SJSA1 (cell line): ENCODE data around the gene SP140L. TPM values are rescaled to one million over a fixed set of nuclear protein-coding genes. Genes with fewer than 3 reads are reported as not detected.
"Not testable (repeated sequence)": the region's sequence is repeated elsewhere in the genome, so short reads cannot be mapped to it uniquely, and the experiment has no call there.

ENCODE experiments used
- DNase-seq, 2 experiments: peaks; one replicate each; pipeline ENCODE4 v3.0.0-alpha.2; 2015 to 2020; ENCODE audit warnings: low spot score in 2 of 2, low read depth in 1 of 2
- H3K27ac ChIP-seq: fragments of 250-450 bp; sonication (Bioruptor Pico); 2 replicates; pipeline ENCODE4 v1.5.1; 2020; ENCODE audit warnings: mild to moderate bottlenecking, moderate library complexity
- H3K27me3 ChIP-seq: fragments of 250-450 bp; sonication (Bioruptor Pico); replicated peaks from 2 replicates; pipeline ENCODE4 v1.5.1; 2020; ENCODE audit warnings: mild to moderate bottlenecking, moderate library complexity
- H3K36me3 ChIP-seq: fragments of 250-450 bp; sonication (Bioruptor Pico); 2 replicates; pipeline ENCODE4 v1.5.1; 2020; ENCODE audit warnings: mild to moderate bottlenecking
- H3K4me1 ChIP-seq: fragments of 250-450 bp; sonication (Bioruptor Pico); replicated peaks from 2 replicates; pipeline ENCODE4 v1.6.1; 2021; ENCODE audit warnings: mild to moderate bottlenecking
- H3K4me3 ChIP-seq: fragments of 250-450 bp; sonication (Bioruptor Pico); 2 replicates; pipeline ENCODE4 v1.5.1; 2020; ENCODE audit warnings: mild to moderate bottlenecking
- H3K9me3 ChIP-seq: fragments of 250-450 bp; sonication (Bioruptor Pico); replicated peaks from 2 replicates; pipeline ENCODE4 v1.5.1; 2020; ENCODE audit warnings: mild to moderate bottlenecking
- total RNA-seq: library from RNA; depleted of rRNA; stranded (reverse); fragments of >200 nt; shearing (Covaris generic); gene quantifications from 2 replicates; pipeline ENCODE4 v1.2.3, GENCODE V29; 2014

The SP140L gene
- total RNA-seq, 1 experiment from 2014 or later, result 14.3 TPM

DNA sequence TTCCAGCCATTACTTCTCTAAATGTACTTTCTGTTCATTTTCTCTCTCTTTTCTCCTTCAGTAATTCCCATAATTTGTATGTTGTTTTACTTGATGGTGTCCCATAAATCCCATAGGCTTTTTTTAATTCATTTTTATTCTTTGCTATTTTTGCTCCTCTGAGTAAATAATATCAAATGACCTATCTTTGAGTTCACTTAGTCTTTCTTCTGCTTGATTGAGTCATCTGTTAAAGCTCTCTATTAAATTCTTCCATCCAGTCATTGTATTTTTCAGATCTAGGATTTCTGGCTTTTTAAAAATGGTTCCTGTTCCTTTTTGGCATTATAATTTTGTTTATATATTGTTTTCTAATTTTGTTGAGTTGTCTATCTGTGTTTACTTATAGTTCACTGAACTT, 102.5 kb downstream of the SP140L start:
- Histone ChIP-seq H3K4me1 (no peaks in the 10 kb centered on the region), H3K36me3 (peaks cover 16% of the 10 kb centered on the region), H3K4me3 (no peak overlapping the region), H3K9me3 (no peaks in the 10 kb centered on the region), H3K27me3 (no peaks in the 10 kb centered on the region), H3K27ac (no peak overlapping the region)
- no peak for DNase-seq

DNA sequence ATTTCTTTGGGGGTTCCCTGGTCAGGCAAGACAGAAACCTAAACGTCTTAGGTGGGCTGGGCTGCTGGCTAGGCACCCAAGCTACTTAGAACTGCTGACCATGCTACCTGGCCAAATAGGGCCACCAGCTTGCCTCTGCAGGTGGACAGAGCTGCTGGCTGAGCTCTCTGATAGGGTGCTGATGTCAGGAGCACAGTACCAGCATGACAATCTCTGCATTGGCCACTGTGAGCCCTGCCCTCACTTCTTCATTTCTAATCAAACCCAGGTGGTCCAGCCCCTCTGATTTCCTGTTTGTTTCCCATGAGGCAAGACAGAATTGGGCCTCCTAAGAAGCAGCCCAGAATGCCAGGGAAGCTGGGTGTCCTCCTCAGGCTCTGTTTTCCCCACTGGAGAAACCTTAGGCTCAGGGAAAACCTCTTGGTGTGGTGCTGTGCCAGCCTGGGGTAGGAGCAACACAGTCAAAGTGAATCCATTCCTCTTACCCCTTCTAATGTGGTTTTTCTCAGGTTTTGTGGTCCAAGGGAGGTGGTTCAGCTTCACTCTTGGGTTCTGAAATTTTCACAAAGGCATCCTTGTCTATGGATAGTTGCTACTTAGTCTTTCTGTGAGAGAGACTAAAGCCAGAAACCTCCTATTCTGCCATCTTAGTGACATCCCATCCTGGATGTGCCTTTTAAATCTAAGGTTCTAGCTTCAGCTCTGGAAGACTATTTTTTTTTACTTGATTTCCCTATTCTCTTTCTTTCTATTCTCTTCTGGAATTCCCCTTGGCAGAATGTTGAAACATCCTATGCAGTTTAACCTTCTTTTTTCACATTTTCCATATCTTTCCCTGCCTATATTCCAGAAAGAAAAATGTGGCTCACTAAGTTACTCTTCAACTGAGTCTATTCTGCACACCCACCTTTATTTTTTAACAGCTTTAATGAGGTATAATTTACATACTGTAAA, 104.2 kb downstream of the SP140L start:
- no peaks in the 10 kb centered on the region for H3K9me3 ChIP-seq
- H3K4me3 ChIP-seq, result no peak overlapping the region
- no peak overlapping the region for H3K27ac ChIP-seq
- peaks cover 17% of the 10 kb centered on the region for H3K36me3 ChIP-seq
- no peaks in the 10 kb centered on the region for H3K4me1 ChIP-seq
- DNase-seq, result no peak
- no peaks in the 10 kb centered on the region for H3K27me3 ChIP-seq

DNA sequence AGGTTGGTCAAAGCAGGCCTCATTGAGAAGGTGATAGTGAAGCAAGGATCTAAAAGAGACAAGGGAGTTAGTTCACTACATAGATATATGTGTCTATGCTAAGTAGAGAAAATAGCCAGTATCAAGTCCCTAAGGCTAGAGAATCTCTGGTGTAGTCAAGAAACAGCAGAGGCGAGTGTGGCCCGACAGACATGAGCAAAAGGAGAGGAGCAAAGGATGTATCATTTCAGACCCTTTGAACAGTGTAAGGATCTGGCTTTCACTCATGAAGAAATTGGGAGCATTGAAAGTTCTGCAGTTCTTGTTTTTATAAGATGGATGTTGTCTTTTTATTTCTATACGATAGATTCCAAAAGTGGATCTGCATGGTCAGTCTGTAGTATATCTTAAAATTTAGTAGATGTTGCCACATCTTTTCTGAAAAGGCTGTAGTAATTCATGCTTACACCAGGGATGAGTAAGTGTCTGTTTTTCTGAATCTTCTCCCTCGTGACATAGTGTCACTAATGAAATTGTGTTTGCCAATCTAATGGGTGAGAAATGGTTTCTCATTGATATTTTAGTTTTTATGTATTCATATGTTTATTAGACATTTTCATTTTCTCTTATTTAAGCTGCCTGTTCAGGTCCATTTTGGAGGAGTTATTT, 107.8 kb downstream of the SP140L start:
- Histone ChIP-seq H3K4me3 (no peak overlapping the region), H3K9me3 (no peaks in the 10 kb centered on the region), H3K36me3 (peaks cover 8% of the 10 kb centered on the region), H3K27ac (no peak overlapping the region), H3K4me1 (peaks cover 6% of the 10 kb centered on the region; the same call in 1 of the 2 replicates), H3K27me3 (no peaks in the 10 kb centered on the region)
- no peak for DNase-seq

DNA sequence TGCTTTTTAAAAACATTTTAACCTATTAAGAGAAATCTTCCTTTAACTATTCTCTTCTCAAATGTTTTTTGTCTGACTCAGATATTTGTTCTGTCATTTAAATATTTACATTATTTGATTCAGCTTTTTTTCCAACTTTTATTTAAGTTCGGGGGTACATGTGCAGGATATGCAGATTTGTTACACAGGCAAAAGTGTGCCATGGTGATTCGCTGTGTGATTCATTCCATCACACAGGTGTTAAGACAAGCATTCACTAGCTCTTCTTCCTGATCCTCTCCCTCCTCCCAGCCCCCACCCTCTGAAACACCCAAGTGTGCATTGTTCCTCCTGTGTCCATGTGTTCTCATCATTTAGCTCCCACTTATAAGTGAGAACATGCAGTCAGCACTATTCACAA, 108.4 kb downstream of the SP140L start:
- H3K36me3 ChIP-seq, result peaks cover 4% of the 10 kb centered on the region; the same call in 1 of the 2 replicates
- H3K27ac ChIP-seq, result no peak overlapping the region
- peaks cover 8% of the 10 kb centered on the region; the same call in 1 of the 2 replicates for H3K4me1 ChIP-seq
- H3K9me3 ChIP-seq, result no peaks in the 10 kb centered on the region
- H3K27me3 ChIP-seq, result no peaks in the 10 kb centered on the region
- DNase-seq, result no peak
- H3K4me3 ChIP-seq, result no peak overlapping the region

DNA sequence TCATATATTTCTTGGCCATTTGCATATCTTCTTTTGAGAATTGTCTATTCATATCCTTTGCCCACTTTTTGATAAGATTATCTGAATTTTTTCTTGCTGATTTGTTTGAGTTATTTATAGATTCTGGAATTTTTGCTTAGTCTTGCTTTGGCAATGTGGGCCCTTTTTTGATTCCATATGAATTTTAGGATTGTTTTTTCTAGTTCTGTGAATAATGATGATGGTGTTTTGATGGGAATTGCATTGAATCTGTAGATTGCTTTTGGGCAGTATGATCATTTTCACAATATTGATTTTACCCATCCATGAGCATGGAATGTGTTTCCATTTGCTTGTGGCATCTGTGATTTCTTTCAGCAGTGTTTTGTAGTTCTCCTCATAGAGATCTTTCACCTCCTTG, 112.1 kb downstream of the SP140L start:
- H3K27me3 ChIP-seq, result not testable (repeated sequence)
- peaks cover 21% of the 10 kb centered on the region; the same call in 1 of the 2 replicates for H3K4me1 ChIP-seq

DNA sequence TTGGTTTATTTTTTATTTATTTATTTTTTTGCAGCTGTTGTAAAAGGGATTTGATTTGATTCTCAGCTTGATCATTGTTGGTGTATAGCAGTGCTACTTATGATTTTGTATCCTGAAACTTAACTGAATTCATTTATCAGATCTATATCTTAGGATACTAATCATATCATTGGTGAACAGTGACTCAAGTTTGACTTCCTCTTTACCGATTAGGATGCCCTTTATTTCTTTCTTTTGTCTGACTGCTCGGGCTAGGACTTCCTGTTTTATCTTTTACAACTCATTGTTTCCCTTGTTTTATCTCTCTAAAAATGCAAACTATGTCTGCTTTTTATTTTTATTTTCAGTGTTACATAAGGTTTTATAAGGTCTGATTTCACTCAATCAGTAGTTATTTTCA, 112.6 kb downstream of the SP140L start:
- no peaks in the 10 kb centered on the region for H3K27me3 ChIP-seq
- H3K9me3 ChIP-seq, result no peaks in the 10 kb centered on the region
- no peak overlapping the region for H3K27ac ChIP-seq
- peaks cover 21% of the 10 kb centered on the region; the same call in 1 of the 2 replicates for H3K4me1 ChIP-seq
- no peak overlapping the region for H3K4me3 ChIP-seq
- no peak for DNase-seq
- H3K36me3 ChIP-seq, result peaks cover 17% of the 10 kb centered on the region

More for the DNA sequence above, 112.1 kb downstream of the SP140L start:
- not testable (repeated sequence) for H3K4me3 ChIP-seq, DNase-seq, H3K27ac ChIP-seq, H3K9me3 ChIP-seq
- peaks cover 12% of the 10 kb centered on the region for H3K36me3 ChIP-seq

DNA sequence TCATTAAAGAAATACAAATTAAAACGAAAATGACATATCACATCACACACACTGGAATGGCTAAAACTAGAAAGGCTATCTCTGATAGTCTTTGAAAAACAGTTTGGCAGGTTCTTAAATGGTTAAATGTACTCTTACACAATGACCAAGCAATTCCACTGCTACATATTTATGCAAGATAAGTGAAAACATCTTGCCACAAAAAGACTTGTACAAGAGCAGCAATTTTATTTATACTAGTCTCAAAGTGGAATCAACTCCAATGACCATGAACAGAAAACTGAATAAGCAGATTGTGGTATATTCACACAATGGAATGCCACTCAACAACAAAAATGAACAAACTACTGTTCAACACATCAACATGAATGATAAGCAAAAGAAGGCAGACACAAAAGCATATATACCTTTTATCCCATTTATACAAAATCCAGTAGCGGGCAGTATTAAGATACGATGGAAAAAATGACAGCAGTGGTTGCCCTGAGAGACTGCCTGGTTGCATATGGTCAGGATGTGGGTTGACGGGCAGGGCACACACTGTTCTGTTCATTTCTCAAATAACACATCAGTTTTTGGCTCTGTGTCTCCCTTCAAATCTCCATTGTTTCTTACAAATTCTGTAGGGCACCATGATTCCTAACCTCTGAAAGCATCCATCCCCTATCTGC, 114.4 kb downstream of the SP140L start:
- Histone ChIP-seq H3K27me3 (no peaks in the 10 kb centered on the region), H3K36me3 (peaks cover 25% of the 10 kb centered on the region), H3K9me3 (no peaks in the 10 kb centered on the region), H3K4me3 (no peak overlapping the region), H3K4me1 (peaks cover 21% of the 10 kb centered on the region; the same call in 1 of the 2 replicates), H3K27ac (peak overlapping the region; percentile 36; the same call in 1 of the 2 replicates)
- DNase-seq, result peak in 1 of 2 experiments; percentile 35

DNA sequence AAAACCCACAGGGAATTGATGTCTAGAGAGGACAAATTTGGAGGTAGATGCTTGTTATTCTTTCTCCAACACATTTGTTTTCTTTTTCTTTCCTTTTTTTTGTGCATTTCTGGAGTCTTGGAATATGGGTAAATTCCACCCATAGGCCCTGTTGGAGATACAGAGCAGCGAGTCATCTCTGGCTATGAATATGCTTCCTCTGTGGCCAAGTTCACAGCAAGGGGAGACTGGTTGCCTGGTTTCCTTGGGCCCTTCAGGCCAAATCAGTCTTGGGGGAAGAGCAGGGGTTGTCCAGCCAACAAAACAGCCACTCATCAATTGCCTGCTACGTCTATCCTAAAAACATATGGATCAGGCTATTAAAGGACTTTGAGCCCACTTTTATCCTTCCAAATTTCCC, 116.5 kb downstream of the SP140L start:
- H3K4me3 ChIP-seq, result no peak overlapping the region

DNA sequence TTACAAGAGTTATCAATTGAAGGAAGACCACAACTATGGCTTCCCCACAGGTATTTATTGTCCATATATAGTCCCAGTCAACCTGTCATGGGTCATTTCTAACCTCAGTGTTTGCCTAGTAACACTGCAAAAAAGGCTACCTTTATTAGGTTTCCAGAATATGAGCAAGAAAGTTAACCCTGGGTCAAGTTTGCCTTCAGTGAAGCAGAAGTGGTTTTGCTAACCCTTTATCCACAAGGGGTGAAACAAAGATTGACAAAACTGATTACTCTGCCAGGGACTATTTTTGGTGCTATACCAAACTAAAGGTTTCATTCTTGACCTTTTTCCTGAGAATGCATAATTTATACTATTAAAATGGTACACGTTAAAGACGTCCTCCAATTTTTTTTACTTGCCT, 117.8 kb downstream of the SP140L start:
- DNase-seq, result no peak
- no peaks in the 10 kb centered on the region for H3K27me3 ChIP-seq
- H3K4me3 ChIP-seq, result no peak overlapping the region
- H3K27ac ChIP-seq, result no peak overlapping the region
- no peaks in the 10 kb centered on the region for H3K9me3 ChIP-seq
- peaks cover 58% of the 10 kb centered on the region for H3K36me3 ChIP-seq
- peaks cover 15% of the 10 kb centered on the region; the same call in 1 of the 2 replicates for H3K4me1 ChIP-seq

More for the DNA sequence above, 116.5 kb downstream of the SP140L start:
- H3K4me1 ChIP-seq, result peaks cover 21% of the 10 kb centered on the region; the same call in 1 of the 2 replicates
- H3K27me3 ChIP-seq, result no peaks in the 10 kb centered on the region
- no peaks in the 10 kb centered on the region for H3K9me3 ChIP-seq
- peak in 1 of 2 experiments; percentile 36 for DNase-seq
- no peak overlapping the region for H3K27ac ChIP-seq
- peaks cover 45% of the 10 kb centered on the region for H3K36me3 ChIP-seq

DNA sequence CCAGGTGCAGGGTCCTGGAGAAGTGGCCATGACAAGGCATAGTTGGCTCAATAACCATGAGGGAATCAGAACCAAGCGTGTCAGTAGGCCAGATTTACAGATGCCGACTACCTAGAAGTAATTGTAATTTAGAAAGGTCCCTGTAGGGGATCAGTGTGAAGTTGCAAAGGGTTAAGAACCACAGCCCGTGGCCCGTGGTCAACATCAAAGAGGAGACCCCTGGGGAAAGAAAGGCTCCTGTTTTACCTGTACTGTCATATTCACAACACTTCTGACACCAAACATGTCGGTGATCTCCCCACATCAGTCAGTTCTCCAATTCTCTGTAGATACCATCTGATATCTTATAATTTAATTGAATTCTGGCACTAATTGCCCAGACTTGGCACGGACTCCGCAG, 120.0 kb downstream of the SP140L start:
- no peaks in the 10 kb centered on the region for H3K9me3 ChIP-seq
- H3K36me3 ChIP-seq, result peaks cover 71% of the 10 kb centered on the region
- DNase-seq, result no peak
- no peak overlapping the region for H3K4me3 ChIP-seq
- 0 out of 2 replicates have a peak, but pooled peaks cover 3% of the 10 kb centered on the region for H3K4me1 ChIP-seq
- H3K27me3 ChIP-seq, result no peaks in the 10 kb centered on the region
- H3K27ac ChIP-seq, result no peak overlapping the region

DNA sequence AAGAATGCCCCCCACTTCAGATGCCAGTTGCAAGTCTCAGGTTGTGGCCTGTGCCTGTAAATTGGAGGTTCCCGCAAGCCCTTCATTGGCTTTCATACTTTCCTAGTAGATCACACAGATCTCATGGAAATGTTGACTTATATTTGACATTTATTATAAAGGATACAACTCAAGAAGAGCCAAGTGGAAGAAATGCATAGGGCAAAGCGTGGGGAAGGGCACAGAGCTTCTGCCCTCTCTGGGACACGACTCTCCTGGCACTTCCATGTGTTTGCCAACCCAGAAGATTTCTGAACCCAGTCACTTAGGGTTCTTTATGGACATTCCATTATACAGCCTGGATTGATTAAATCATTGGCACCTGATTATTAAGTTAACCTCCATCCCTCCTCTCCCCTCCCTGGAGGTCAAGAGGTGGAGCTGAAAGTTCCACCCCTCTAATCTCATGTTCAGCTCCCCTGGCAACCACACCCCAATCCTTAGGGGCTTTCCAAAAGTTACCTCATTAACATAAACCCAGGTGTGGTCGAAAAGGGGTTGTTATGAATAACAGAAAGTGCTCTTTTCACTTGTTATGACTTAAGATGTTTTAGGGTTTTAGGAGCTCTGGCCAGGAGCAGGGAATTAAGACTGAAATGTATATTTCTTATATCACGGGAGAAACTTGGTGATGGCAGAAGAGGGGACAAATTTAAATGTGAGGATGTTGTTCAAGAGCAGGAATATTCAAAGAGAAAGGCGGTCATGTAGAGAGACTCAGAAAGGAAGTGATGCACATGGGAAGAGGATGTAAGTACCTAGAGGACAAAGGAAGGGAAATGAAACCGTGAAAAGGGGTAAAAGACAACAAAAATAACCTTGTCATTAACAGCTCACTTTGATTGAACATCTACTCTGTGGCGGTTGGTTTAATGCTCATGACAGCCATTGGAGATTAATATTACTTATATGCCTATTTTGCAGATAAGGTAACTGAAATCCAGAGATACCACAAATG, 120.8 kb downstream of the SP140L start:
- Histone ChIP-seq H3K27me3 (no peaks in the 10 kb centered on the region), H3K27ac (no peak overlapping the region), H3K4me1 (0 out of 2 replicates have a peak, but pooled peaks cover 3% of the 10 kb centered on the region), H3K4me3 (no peak overlapping the region), H3K9me3 (no peaks in the 10 kb centered on the region), H3K36me3 (peaks cover 73% of the 10 kb centered on the region)
- no peak for DNase-seq

DNA sequence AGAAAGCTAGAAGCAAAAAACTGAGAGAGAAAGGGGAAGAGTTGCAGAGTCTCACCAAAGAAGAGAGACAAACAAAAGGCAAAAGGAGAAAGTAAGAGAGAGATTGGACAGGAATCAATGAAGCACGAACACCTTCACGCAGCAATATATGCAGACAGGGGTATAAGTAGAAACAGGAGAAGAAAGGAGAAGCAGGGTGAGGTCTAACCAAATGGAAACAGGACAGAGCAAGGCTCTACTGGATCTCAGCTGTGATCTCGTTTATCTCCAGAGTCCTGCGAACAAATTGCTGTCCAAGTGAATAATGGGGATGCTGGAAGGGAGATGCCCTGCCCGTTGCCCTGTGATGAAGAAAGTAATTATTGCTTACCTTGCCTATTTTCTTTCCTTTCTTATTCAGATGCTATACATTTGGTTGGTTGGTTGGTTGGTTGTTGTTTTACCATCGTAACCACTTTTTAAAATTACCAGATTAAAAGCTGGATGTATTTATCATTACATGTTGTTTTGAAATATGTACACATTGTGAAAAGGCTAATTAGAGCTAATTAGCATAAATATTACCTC, 123.0 kb downstream of the SP140L start:
- no peak for DNase-seq
- Histone ChIP-seq H3K9me3 (no peaks in the 10 kb centered on the region), H3K4me1 (no peaks in the 10 kb centered on the region), H3K27ac (no peak overlapping the region), H3K36me3 (peaks cover 66% of the 10 kb centered on the region), H3K4me3 (no peak overlapping the region), H3K27me3 (no peaks in the 10 kb centered on the region)
